Measurements from ENCODE around the gene REG1B.

REG1B gene, protein sequence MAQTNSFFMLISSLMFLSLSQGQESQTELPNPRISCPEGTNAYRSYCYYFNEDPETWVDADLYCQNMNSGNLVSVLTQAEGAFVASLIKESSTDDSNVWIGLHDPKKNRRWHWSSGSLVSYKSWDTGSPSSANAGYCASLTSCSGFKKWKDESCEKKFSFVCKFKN

DNA sequence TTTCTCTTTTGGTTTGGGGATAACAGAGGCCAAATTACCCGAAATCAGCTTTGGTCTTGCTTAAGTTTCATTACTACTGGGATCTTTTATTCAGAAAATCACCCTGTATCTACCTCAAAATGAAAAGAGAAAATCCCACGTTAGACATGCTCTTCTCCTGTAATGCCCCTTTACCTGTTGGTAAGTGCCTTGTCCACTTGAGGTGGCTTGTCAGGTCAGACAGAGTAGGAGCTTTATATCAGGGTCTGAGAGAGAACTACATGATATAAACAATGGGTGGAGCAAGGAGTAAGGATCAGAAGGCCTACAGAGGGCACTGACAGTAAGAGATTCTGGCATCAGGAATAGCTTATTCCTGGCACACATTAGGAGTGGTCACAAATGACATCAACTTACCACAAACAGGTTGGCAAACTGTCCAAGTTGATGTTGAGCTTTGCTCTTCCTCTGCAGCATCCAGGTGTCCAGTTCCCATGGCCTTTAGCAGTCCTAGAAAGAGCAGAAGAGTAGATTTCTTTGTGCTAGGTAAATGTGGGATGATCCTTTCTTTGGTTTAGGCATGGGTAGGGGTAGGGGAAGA, at the start of gene REG1B:
Gene REG1B (minus strand): TSS at position 209 of the 580 bp plus-strand sequence. CDS start 381 bp downstream, outside the sequence.
- DNase-seq (ENCODE audit: low spot score): no peak

DNA sequence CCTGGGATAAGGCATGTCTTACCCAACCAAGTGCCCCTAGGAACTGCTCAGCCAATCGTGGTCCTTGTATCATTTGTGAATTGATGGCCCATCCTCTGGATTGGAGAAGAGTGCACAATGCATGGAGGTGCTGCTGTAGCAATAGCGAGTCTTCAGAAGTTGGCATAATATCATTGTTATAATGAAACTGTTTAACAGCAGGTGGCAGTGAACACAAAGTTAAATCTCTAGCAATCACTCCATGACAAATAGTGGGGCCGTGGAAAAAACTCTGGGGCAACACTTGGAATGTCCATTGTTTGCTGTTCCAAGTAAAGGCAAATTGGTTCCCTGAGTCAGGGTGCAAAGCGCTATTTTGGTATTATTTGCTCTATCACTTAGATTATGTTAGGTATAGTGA, 43.9 kb upstream of the REG1B start:
- DNase-seq (ENCODE audit: low spot score): no peak

DNA sequence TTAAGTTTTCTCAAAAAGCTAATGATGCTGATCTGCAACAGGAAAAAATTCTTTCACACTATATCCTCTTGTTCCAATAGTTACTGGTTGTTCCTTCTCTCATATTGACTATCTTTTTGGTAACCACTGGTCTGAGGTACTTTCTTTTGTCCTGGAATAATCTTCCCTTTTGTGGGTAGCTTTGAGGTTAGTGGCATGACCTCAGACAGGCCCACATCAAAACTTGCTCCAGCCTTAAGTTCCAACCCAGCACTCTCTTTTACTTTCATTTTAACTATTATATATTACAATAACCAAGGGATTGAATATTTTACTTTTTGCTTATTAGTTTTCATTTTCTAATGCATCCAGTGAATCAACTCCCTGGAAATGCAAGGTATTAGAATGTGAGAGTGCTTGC, 42.0 kb upstream of the REG1B start:
- no peak for DNase-seq (ENCODE audit: low spot score)

DNA sequence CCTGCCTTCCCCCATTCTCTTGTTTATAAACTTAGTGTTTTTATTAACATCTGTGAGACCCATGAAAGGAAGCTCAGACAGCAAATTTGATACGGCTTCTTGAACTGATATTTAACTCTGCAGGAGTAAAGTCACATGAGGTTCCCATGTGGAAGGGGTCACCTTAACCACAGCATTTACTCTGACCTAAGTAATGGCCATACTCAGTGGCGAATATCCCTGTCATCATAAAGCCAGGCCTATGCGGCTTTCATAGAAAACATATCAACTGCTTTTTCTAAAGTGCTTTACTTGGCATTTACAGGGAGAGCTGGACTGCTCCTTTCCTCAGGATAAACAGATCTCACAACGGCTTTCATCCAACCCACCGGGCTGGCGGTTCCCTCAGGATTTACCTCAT, 41.5 kb upstream of the REG1B start:
- no peak for DNase-seq (ENCODE audit: low spot score)

DNA sequence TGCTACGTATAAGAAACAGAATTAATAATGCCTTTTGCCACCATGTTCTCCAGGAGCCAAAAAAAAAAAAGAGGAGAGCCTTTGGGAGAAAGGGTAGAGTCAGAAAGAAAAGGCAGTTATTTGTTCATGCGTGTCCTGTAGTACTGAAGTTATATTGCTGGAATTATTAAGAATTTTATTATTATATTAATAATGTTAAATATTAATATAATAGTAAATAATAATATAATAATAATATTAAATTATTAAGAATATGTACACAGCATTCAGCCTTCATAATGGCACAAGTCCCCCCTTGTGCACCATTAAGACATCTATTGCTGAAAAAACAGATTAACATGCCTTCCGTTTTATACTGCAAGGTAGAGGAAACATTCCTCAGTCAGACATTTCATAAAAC, 40.6 kb upstream of the REG1B start:
- no peak for DNase-seq (ENCODE audit: low spot score)

DNA sequence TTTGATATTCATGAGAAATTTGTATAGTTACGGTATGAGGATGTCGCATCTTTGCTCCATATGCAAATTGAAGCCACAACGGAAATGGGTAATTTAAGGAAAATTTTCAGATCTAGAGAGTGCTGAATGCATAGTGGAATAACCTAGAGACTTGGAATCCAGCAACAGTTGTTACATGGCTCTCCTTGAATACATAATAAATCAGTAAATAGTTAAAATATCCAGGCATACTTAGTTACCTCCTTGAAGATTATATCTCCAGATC, 37.9 kb upstream of the REG1B start:
- no peak for DNase-seq (ENCODE audit: low spot score)

DNA sequence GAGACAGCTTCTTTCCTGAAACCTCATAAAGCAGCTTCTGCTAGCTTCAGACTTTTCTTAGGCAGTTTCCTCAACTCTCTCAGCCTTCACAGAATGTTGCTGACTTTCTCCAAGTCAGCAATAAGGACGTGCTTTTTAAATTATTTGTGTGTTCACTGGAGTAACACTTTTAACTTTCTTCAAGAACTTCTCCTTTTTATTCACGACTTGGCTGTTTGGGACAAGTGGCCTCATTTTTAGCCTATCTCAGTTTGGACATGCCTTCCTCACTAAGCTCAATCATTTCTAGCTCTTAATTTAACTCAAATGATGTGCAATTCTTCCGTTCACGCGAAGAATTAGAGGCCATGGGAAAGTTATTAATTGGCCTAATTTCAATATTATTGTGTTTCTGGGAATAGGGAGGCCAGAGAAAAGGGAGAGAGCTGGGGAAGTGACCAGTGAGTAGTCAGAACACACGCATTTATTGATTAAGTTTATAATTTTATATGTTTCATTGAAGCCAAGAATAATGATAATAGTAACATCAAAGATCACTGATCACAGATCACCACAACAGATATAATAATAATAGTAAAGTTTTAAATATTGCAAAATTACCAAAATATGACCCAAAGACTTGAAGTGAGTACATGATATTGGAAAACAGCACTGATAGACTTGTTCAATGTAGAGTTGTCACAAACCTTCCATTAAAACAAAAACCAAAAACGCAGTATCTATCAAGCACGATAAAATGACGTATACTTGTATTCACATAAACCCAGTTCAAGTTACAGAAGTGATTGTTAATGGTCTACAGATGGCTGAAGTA, 37.3 kb upstream of the REG1B start:
- no peak for DNase-seq (ENCODE audit: low spot score)

DNA sequence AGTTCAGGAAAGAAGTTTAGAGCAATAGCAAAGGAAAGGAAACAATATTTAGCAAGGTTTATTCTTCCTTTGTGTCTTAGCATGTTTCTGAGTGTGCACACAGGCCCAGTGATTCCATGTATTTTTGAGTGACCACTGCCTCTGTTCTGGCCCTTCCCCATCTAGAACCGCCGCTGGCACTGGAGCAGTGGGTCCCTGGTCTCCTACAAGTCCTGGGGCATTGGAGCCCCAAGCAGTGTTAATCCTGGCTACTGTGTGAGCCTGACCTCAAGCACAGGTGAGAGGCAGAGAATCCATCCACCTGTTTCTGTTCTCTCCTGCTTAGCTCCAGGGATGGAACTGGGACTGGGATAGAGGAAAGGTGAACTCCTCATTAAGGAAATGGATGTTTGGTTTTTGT, 34.9 kb upstream of the REG1B start:
- DNase-seq (ENCODE audit: low spot score): no peak

DNA sequence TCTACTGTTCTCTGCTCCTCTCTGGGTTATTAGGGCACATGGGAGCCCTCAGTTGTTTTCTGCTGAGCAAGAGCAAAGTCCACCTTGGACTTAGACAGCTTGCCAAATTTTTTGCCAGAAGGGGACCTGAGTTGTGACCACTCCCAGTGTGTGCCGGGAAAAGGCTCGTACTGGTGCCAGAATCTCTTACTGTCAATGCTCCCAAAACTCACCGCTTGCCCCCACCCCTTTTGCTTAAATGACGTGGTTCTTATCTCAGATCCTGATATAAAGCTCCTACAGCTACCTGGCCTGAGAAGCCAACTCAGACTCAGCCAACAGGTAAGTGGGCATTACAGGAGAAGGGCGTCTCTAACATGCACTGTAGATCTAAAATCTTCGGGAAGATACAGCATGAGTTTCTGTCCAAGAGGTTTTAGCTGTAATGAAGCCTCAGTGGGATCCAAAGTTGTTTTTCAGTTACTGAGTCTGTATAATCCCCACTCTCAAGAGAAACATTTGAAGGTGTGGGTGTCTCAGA, 32.5 kb upstream of the REG1B start, which contains the start of gene REG1A:
Gene REG1A (plus strand): TSS at position 295 of the 520 bp plus-strand sequence. CDS start 374 bp downstream, outside the sequence.
- DNase-seq (ENCODE audit: low spot score): no peak

DNA sequence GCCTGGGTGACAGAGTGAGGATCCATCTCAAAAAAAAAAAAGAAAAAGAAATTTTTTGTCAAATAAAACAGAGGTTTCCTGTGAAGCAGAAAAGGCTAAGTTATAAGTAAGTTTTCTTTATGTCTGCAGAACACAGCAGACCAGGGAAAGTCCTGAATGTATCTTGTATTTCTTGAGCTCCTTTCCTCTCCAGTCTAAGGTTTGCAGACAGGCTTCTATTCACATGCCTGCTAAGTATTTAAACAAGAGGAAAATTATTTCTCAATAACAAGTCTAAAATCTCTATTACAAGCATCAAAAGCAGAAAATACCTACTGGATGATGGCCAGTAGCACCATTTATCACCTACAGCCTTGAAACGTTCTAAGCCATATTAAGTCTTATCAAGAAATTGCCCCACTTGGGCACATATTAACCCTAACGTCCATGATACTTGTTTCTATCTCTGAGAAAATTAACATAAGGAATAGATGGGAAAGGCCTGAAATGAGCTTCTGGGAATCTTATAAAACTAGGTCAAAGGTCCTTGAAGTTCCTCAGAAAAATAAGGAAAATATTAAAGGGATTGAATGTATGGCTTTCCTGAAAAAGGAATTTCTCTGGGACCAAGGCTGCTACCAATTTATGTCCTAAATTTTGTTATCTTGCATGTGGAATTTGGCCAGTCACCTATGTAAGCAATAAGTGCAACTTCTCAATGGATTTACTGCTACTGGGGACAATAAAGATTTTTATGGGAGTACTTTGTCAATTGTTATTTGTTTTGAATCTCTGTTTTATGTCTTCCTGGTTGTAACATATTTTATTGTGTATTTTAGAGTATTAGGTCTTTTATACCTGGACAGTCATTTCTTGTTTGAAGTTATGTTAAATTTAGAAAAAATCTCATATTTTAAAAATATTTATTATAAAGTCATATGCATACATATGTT, 29.5 kb upstream of the REG1B start:
- DNase-seq (ENCODE audit: low spot score): no peak

DNA sequence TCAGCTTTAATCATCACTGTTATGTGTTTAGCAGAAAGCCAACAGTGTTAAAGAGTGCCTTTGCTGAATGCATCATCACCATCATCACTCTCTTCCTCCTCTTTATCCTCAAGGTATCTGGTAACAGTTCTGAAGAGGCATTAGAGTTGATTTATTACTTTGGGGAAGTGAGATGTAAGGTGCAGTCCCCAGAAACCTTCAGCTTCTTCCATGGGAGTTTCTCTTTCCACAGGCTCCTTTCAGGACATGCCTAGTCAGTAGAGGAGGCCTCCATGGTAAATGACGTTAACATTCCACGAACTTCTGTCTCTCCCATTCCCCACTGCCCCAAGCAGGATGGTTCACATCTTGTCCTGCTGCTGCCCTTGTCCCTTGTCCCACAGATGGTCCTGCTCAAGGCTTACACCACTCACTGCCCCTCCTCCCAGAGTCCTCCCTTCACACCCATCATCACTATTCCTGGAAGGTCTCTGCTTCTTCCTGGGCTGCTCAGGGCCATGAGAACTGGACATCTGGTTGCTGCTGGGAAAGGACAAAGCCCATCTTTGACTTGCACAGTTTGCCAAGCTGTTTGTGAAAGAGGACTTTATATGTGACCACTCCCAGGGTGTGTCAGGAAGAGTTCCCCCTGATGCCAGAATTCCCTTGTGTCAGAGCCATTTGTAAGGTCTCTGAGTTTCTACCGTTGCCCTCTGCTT, 27.2 kb upstream of the REG1B start:
- DNase-seq (ENCODE audit: low spot score): no peak

DNA sequence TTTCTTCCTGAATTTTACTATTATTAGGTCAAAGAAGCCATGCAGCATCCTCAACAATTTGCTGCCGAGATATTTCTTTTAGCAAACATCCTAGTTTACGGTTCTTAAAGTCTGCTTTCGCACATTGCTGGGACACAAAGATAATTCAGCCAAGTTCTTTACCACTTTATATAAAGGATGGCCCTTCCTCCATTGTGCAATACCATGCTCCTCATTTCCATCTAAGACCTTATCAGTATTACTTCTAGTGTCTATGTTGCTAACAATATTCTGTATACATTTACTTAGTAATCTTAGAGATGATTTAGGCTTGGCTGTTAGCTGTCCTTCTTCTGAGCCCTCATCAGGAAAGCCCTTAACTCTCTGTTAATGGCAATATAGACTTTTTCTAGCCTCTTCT, 24.5 kb upstream of the REG1B start:
- no peak for DNase-seq (ENCODE audit: low spot score)

DNA sequence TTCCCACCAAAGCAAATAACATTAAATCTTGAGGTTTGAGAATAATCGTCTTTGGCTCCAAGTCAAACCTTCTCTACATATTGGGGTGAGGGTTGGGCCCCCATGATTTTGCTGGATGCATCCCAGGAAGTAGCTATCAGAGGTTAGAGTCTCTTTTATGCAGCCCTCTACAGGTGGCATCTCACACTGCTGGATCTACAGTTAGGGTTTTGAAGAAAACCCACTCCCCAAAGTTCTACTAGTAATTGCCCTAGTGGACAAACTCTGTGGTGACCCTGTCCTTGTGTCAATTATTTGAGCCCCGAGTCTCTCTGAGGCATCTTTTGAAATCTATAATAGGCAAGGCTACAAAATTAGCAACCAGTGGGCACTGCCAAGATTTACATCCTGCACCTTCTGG, 17.5 kb upstream of the REG1B start:
- DNase-seq (ENCODE audit: low spot score): no peak

DNA sequence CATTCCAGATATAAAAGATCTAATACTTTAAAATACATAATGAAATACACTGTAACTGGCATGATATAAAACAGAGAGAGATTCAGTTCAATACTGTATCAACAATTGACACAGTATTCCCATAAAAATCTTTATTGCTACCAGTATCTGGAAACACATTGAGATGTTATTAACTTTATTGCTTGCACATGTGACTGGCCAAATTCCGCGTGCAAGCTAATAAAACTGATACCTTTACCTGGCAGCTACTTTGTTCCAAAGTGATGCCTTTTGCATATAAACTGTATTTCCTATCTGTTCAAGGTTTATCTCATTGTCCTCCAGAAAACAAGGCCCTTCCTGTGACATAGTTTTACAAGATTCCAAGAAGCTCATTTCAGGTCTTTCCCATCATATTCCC, 15.4 kb upstream of the REG1B start:
- no peak for DNase-seq (ENCODE audit: low spot score)

DNA sequence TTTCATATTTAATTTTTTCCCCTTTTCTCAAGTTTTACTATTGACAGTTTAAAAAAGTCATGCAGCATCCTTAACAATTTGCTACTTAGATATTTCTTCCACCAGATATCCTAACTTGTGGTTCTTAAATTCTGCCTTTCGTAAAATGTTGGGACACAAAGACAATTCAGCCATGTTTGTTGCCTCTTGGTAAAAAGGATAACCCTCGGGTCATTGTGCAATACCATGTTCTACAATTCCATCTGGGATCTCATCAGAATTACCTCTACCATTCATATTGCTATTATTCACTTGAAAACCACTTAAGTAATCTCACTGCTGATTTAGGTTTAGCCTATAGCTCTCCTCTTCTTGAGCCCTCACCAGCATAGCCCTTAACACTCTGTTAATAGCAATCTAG, 13.2 kb upstream of the REG1B start:
- no peak for DNase-seq (ENCODE audit: low spot score)

DNA sequence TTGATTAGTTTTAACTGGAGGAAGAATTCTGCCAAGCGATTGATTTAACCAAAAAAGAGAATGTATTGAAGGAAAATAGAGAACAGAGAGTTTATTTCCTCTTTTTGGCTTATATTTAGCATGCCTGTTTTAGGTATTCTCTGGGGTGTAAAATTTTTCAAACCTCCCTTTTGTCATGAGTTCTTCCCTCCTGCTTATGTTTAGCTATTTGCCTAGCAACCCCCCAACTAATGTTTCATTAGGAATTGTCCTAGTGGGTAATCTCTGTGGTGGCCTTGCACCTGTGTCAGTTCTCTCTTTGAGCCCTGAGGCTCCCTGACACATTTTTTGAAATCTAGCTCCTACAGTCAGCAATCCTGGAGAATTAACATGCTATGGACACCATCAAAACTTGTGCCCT, 12.5 kb upstream of the REG1B start:
- DNase-seq (ENCODE audit: low spot score): no peak

DNA sequence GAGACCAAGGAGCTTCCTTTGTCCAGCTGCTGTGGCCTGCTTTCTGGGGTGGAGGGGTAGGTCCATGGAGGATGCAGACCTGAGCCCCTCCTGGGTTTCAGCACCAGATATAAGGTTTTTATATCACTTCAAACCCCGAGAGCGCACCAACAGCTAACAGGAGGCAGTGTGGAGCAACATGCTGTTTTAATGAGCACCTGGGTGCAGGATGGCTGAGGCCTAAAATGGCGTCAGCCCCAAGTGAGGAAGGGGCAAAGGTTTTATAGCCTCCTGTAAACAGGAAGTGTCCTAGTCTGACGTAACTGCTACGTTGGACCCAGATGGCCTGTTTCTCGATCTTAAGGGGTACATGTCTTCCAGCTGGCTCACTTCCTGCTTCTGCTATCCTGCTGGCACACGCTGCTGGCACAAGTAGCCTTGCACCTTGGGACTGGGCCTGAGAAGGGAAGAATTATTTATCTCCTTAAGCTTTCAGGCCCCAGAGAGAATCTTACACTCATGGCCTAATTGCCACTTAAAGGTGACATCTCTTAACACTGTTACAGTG, 11.4 kb upstream of the REG1B start:
- no peak for DNase-seq (ENCODE audit: low spot score)

DNA sequence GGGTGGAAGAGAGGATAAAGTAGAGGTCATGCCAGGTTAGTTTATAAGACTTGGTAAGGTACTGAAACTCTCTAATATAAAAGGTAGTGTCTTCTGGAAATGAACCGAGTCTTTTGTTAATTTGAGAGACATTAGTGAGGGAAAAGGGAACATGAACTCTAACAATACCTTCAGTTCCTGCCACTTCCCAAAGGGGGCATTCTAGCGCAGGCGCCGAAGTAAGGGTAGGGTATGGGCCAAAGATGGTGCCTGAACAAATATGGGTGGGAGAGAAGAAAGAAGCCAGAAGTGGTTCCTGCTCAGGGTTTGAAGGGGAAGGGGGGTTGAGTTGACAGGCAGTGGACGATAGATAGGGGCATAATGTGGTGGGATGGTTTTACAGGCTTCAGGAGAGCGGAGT, 10.1 kb upstream of the REG1B start:
- no peak for DNase-seq (ENCODE audit: low spot score)

DNA sequence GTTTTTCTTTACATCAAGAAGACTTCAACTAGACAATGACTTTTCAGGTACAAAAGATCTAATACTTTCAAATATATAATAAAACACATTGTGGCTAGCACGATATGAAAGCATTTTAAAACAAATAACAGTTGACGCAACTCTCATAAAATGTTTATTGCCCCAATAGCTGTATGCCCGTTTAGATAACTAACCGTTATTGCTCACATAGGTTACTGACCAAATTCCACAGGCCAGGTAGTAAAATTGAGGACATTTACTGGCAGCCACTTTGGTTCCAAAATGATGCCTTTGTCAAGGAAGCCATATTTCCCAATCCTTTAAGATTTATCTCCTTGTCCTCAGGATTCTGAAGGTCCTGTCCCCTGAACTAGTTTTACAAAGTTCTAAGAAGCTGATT, 2.9 kb upstream of the REG1B start:
- no peak for DNase-seq (ENCODE audit: low spot score)

DNA sequence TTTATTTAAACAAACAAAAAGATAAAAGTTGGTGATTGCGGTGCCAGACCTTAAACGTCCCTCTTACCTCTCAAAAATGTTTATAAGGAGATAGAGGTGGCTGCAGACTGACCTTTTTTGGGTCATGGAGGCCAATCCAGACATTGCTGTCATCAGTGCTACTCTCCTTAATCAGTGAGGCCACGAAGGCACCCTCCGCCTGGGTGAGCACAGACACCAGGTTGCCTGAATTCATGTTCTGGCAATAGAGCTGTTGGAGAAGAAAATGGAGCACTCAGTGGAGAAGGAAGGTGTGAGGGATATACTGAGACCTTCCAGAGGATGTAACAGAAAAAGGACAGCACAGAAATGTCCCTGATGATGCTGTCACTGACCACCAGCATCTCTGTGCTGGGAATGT, 1.5 kb downstream of the REG1B start:
- no peak for DNase-seq (ENCODE audit: low spot score)

DNA sequence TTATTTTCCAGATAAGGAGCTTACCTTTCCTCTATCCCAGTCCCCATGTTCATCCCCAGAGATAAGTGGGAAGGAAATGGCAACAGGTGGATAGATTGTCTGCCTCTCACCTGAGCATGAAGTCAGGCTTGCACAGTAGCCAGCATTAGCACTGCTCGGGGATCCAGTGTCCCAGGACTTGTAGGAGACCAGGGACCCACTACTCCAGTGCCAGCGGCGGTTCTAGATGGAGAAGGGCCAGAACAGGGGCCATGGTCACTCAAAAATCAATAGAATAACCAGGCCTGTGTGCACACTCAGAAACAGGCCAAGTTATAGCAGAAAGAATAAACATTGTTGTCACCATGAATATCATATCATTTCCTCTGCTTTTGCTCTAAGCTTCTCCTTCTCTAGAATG, 2.4 kb downstream of the REG1B start:
- DNase-seq (ENCODE audit: low spot score): no peak

All from hematopoietic multipotent progenitor cell treated with erythropoietin and hydrocortisone succinate and interleukin-3 and kit ligand, for 17 days (in vitro differentiated cells).